WERI-Rb-1 (cell line): ENCODE data around the gene TSPAN31.

Source experiments
- DNase-seq: peaks from one replicate; pipeline ENCODE4 v3.0.0-alpha.2; 2020
- H3K27ac ChIP-seq: fragments of 250-450 bp; sonication (Bioruptor Pico); 2 replicates; pipeline ENCODE4 v1.5.1; 2020; ENCODE audit warnings: mild to moderate bottlenecking, moderate library complexity
- H3K27me3 ChIP-seq: fragments of 250-450 bp; sonication (Bioruptor Pico); 2 replicates; pipeline ENCODE4 v1.5.1; 2021; ENCODE audit warnings: mild to moderate bottlenecking, low read depth, moderate library complexity; ENCODE audit not compliant: insufficient read depth, severe bottlenecking
- H3K36me3 ChIP-seq: fragments of 250-450 bp; sonication (Bioruptor Pico); 2 replicates; pipeline ENCODE4 v1.5.1; 2020; ENCODE audit warnings: mild to moderate bottlenecking, moderate library complexity
- H3K4me3 ChIP-seq: 2 replicates; pipeline ENCODE4 v1.5.1; 2011; ENCODE audit warnings: low read depth, mild to moderate bottlenecking, control low read depth, low read length
- H3K9me3 ChIP-seq: fragments of 250-450 bp; sonication (Bioruptor Pico); 2 replicates; pipeline ENCODE4 v1.5.1; 2021; ENCODE audit warnings: mild to moderate bottlenecking, moderate library complexity; ENCODE audit not compliant: severe bottlenecking
- TF ChIP-seq, protein P1 (sequence below): IDR thresholded peaks from 2 replicates; pipeline ENCODE4 v1.5.1; 2011; ENCODE audit warnings: low read depth, mild to moderate bottlenecking, control low read depth, inconsistent platforms, low read length

TSPAN31 gene

GRCh38 chr12:57729321-57729844, 15.5 kb upstream of the TSPAN31 start:
- Histone ChIP-seq H3K27ac (no peak overlapping the region), H3K4me3 (no peak overlapping the region), H3K36me3 (peaks cover 8% of the 10 kb centered on the region), H3K27me3 (no peaks in the 10 kb centered on the region), H3K9me3 (no peaks in the 10 kb centered on the region)
- TF ChIP-seq, protein P1, sequence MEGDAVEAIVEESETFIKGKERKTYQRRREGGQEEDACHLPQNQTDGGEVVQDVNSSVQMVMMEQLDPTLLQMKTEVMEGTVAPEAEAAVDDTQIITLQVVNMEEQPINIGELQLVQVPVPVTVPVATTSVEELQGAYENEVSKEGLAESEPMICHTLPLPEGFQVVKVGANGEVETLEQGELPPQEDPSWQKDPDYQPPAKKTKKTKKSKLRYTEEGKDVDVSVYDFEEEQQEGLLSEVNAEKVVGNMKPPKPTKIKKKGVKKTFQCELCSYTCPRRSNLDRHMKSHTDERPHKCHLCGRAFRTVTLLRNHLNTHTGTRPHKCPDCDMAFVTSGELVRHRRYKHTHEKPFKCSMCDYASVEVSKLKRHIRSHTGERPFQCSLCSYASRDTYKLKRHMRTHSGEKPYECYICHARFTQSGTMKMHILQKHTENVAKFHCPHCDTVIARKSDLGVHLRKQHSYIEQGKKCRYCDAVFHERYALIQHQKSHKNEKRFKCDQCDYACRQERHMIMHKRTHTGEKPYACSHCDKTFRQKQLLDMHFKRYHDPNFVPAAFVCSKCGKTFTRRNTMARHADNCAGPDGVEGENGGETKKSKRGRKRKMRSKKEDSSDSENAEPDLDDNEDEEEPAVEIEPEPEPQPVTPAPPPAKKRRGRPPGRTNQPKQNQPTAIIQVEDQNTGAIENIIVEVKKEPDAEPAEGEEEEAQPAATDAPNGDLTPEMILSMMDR, result no peak
- DNase-seq, result no peak

DNA sequence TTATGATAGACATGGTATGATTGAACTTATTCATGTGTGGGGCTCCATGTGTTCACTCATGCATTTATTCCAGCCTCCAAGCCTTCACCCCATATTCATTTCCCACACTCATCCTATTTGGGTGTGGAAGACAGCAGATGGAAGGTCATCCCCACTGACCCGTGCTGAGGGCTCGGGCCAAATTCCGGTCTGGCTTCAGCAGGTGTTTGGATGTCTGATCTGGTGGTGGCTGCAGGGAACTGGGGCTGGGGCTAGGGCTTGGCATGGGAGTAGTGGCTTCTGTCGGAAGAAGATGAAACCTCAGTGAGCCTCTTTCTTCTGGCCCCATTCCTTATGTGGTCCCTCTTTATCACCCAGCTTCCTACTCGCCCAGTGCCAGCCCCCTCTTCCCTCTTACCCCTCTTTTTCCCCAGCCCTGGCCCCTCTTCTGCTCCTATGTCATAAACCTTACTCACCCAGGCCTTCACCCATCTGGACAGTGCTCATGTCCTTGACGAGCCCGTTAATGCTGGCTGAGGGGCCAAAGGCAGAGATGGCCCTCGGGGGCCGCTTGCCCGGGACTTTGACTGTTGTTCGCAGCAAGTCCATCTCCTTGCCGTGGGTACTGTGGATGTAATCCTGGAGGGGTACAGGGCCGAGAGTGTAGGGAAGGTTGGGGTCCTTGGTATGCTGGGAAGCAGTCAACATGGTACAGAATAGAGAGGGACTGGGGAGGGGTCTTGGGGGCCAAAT, 14.3 kb upstream of the TSPAN31 start:
- DNase-seq, result no peak
- H3K27ac ChIP-seq, result no peak overlapping the region
- H3K27me3 ChIP-seq, result no peaks in the 10 kb centered on the region
- peaks cover 8% of the 10 kb centered on the region for H3K36me3 ChIP-seq
- TF ChIP-seq, protein P1, result no peak
- H3K9me3 ChIP-seq, result no peaks in the 10 kb centered on the region
- H3K4me3 ChIP-seq, result no peak overlapping the region

- TF ChIP-seq, protein P1, result no peak
- H3K27me3 ChIP-seq, result peaks cover 2% of the 10 kb centered on the region
- H3K4me3 ChIP-seq, result no peak overlapping the region
- no peak overlapping the region for H3K27ac ChIP-seq
- H3K36me3 ChIP-seq, result peaks cover 8% of the 10 kb centered on the region
- no peak for DNase-seq
- no peaks in the 10 kb centered on the region for H3K9me3 ChIP-seq
Observed at GRCh38 chr12:57731411-57732080, 13.3 kb upstream of the TSPAN31 start.

DNA sequence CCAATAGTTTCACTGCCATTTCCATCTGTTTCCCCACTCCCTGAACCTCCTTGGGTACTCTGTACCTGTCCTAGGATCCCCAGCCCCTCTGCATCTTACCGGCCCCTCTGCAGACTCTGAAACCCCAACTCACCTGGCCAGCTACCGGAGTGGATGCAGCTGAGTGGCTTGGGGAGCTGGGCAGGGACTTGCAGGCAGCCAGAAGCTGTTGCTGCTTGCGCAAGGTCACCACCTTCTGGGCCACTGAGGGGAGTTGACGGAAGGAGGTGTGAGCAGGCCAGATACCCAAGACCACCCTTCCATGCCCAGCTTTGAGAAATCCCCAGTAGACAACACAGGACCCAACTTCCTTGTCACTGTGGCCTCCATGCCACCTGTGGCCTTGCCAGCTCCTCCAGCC, 12.6 kb upstream of the TSPAN31 start:
- Histone ChIP-seq H3K9me3 (no peaks in the 10 kb centered on the region), H3K27me3 (peaks cover 9% of the 10 kb centered on the region), H3K36me3 (peaks cover 5% of the 10 kb centered on the region), H3K27ac (no peak overlapping the region), H3K4me3 (no peak overlapping the region)
- TF ChIP-seq, protein P1, result no peak
- no peak for DNase-seq

DNA sequence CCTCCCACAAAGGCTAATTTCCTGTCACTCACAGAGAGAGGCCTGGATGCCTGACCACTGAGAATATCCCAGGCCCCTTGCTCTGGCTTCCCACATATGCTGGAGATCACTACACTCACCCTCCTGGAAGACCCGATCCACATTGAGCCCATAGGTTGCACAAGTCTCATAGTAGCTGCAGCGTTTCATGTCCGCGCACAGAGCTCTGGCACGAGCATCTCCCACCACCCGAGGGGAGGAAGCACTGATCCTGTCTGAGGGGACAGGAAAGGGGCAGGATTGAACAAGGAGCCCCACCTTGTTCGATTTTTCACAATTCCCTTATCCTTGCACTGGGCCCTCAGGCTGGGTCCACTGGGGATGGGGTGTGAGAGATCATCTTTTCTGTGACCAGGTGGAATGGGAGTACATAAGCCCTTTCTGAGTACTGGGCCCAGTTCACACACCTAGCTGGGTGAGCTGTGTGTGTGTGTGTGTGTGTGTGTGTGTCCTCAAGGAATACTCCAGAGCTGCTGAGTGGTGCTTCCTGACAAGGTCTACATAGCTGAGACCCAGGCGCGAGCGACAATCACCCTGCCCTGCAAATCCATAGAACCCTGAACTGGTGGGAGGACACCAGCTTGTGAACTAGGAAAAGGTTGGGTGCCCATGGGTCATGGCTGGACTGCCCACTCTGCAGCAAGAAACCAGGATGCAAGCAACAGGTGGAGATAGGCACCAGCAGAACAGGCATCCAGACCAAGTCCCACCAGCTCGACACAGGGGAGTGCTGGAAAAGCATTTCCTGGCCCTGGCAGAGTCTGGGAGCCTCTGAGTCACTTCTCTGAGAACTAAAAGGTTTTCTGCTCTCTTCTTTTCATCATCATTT, 11.9 kb upstream of the TSPAN31 start:
- H3K27ac ChIP-seq, result no peak overlapping the region
- no peaks in the 10 kb centered on the region for H3K9me3 ChIP-seq
- peaks cover 16% of the 10 kb centered on the region for H3K27me3 ChIP-seq
- TF ChIP-seq, protein P1, result no peak
- no peaks in the 10 kb centered on the region for H3K36me3 ChIP-seq
- no peak overlapping the region for H3K4me3 ChIP-seq
- DNase-seq, result no peak
